Measurements from ENCODE around the gene TOMM20.

- TF ChIP-seq CTCF (IDR thresholded peaks at IDR 0.05) (no peak), POLR2A (IDR thresholded peaks at IDR 0.05) (peak in 2 of 3 donors; percentile 34 to 53)
Observed at GRCh38 chr1:235073968-235074522, 54.6 kb downstream of the TOMM20 start.

All from body of pancreas (tissue), 4 donors.